Stimulated activated CD8-positive, alpha-beta memory T cell treated with anti-CD3 and anti-CD28 coated beads, Interleukin-7, amount 100 ng/mL, for 48 hours (primary cell): ENCODE results near the gene DZIP3.
"Not testable (repeated sequence)": the region's sequence is repeated elsewhere in the genome, so short reads cannot be mapped to it uniquely, and the experiment has no call there.

Experiments used
- DNase-seq, 2 donors: peaks; one replicate each; pipeline ENCODE4 v3.0.0-alpha.2; 2020; ENCODE audit warnings: low read depth in 1 of 2; ENCODE audit errors: extremely low read depth in 1 of 2

Gene DZIP3

GRCh38 chr3:108677811-108678210 is 88.3 kb downstream of the DZIP3 start:
- DNase-seq = no peak

- not testable (repeated sequence) for DNase-seq
Measured at GRCh38 chr3:108692286-108692685, 102.8 kb downstream of the DZIP3 start.

GRCh38 chr3:108698461-108698860 is 108.9 kb downstream of the DZIP3 start:
- no peak for DNase-seq

- no peak for DNase-seq
Measured at GRCh38 chr3:108705045-108705444, 115.5 kb downstream of the DZIP3 start.

GRCh38 chr3:108713009-108713516 is 123.5 kb downstream of the DZIP3 start:
- no peak for DNase-seq

GRCh38 chr3:108713816-108714215 is 124.3 kb downstream of the DZIP3 start:
- no peak for DNase-seq

- DNase-seq = no peak
Measured at GRCh38 chr3:108718454-108718853, 128.9 kb downstream of the DZIP3 start.

- no peak for DNase-seq
Measured at GRCh38 chr3:108719178-108719806, 129.8 kb downstream of the DZIP3 start.

- DNase-seq = no peak
Measured at GRCh38 chr3:108722724-108723123, 133.2 kb downstream of the DZIP3 start.

GRCh38 chr3:108724101-108724500 is 134.6 kb downstream of the DZIP3 start:
- no peak for DNase-seq

- DNase-seq = no peak
Measured at GRCh38 chr3:108728105-108728504, 138.6 kb downstream of the DZIP3 start.

GRCh38 chr3:108728934-108729333 is 139.4 kb downstream of the DZIP3 start:
- DNase-seq = no peak

GRCh38 chr3:108736821-108737220 is 147.3 kb downstream of the DZIP3 start:
- DNase-seq = no peak

GRCh38 chr3:108742929-108743328 is 153.4 kb downstream of the DZIP3 start:
- no peak for DNase-seq
